PC-3 (cell line): ENCODE measurements around the gene PSORS1C1. TPM values are rescaled to one million over a fixed set of nuclear protein-coding genes. Genes with fewer than 3 reads are reported as not detected.

Experiments
- ATAC-seq: fragments of 200-7000 bp; cut with Tn5 transposase; 2 replicates; pipeline ENCODE4 v1.9.1; 2020; ENCODE audit warnings: mild to moderate bottlenecking, moderate library complexity
- BruUV-seq: library from RNA; stranded (reverse); fragments of 400-500 nt; replicated peaks from 2 replicates; lab custom pipeline; 2021; lab: Mats Ljungman, UMichigan
- CTCF ChIA-PET: fragments of 300-600 bp; sonication (Branson Sonifier 250); formaldehyde crosslinking; loops from one replicate; lab custom pipeline; 2022; ENCODE audit warnings: antibody characterized with exemption; lab: Charles Lee
- POLR2A ChIA-PET: fragments of 300-600 bp; sonication (Branson Sonifier 250); formaldehyde crosslinking; loops from one replicate; lab custom pipeline; 2022; ENCODE audit warnings: antibody characterized with exemption; ENCODE audit not compliant: unreplicated experiment; lab: Charles Lee
- DNase-seq: peaks from one replicate; pipeline ENCODE4 v3.0.0-alpha.2; 2015
- H2AFZ ChIP-seq: fragments of 300-600 bp; sonication (generic); 2 replicates; pipeline ENCODE4 v1.6.0; 2016; ENCODE audit warnings: antibody characterized with exemption, low read length
- H3F3A ChIP-seq: fragments of 300-600 bp; sonication (generic); one replicate; pipeline ENCODE4 v1.6.0; 2017; ENCODE audit warnings: antibody characterized with exemption, low read length, control low read depth, mild to moderate bottlenecking; ENCODE audit not compliant: unreplicated experiment
- H3K27ac ChIP-seq: fragments of 300-600 bp; sonication (generic); 2 replicates; pipeline ENCODE4 v1.5.1; 2016; ENCODE audit warnings: mild to moderate bottlenecking, low read length
- H3K27me3 ChIP-seq: fragments of 300-600 bp; sonication (generic); 2 replicates; pipeline ENCODE4 v1.6.1; 2016; ENCODE audit warnings: low read length, mixed read lengths
- H3K36me3 ChIP-seq: fragments of 300-600 bp; sonication (generic); 2 replicates; pipeline ENCODE4 v1.6.1; 2016; ENCODE audit warnings: low read depth, mixed run types, low read length, mixed read lengths
- H3K4me1 ChIP-seq: fragments of 300-600 bp; sonication (generic); 2 replicates; pipeline ENCODE4 v1.5.1; 2016; ENCODE audit warnings: low read length; ENCODE audit not compliant: insufficient read depth
- H3K4me2 ChIP-seq: fragments of 300-600 bp; sonication (generic); 2 replicates; pipeline ENCODE4 v1.6.0; 2016; ENCODE audit warnings: low read length
- H3K4me3 ChIP-seq: fragments of 300-600 bp; sonication (generic); 2 replicates; pipeline ENCODE4 v1.5.1; 2016; ENCODE audit warnings: mild to moderate bottlenecking, low read length, mixed read lengths
- H3K79me2 ChIP-seq: fragments of 300-600 bp; sonication (generic); 2 replicates; pipeline ENCODE4 v1.6.1; 2017; ENCODE audit warnings: low read length, mixed read lengths
- H3K9ac ChIP-seq: fragments of 300-600 bp; sonication (generic); 2 replicates; pipeline ENCODE4 v1.6.0; 2016; ENCODE audit warnings: mild to moderate bottlenecking, low read length
- H3K9me2 ChIP-seq: fragments of 300-600 bp; sonication (generic); replicated peaks from 2 replicates; pipeline ENCODE4 v1.6.1; 2016; ENCODE audit warnings: mixed run types, low read length, mixed read lengths
- H3K9me3 ChIP-seq: fragments of 300-600 bp; sonication (generic); 2 replicates; pipeline ENCODE4 v1.6.1; 2016; ENCODE audit warnings: low read length, mixed read lengths
- H4K20me1 ChIP-seq: fragments of 300-600 bp; sonication (generic); 2 replicates; pipeline ENCODE4 v1.6.1; 2016; ENCODE audit warnings: low read length, mixed read lengths
- CTCF ChIP-seq: fragments of 300-600 bp; sonication (generic); conservative IDR thresholded peaks from 2 replicates; pipeline ENCODE4 v1.5.1; 2017; ENCODE audit warnings: antibody characterized with exemption, low read depth, mild to moderate bottlenecking, low read length
- EZH2 ChIP-seq: fragments of 300-600 bp; sonication (generic); IDR thresholded peaks from one replicate; pipeline ENCODE4 v1.6.1; 2017; ENCODE audit warnings: antibody characterized with exemption, mild to moderate bottlenecking, low read length; ENCODE audit not compliant: unreplicated experiment
- EZH2phosphoT487 ChIP-seq: fragments of 300-600 bp; sonication (generic); IDR thresholded peaks from 2 replicates; pipeline ENCODE4 v1.6.1; 2018; ENCODE audit warnings: mild to moderate bottlenecking, antibody characterized with exemption, low read length, borderline replicate concordance
- intact Hi-C: fragments of 100-400 bp; cut with micrococcal nuclease; formaldehyde crosslinking; loops from 2 replicates; pipeline ENCODE4 v1.9.0; 2023
- total RNA-seq: library from RNA; depleted of rRNA; stranded (reverse); fragments of >200 nt; gene quantifications from 2 replicates; pipeline ENCODE4 v1.2.3, GENCODE V29; 2014

Gene PSORS1C1
- total RNA-seq, 1 experiment from 2014 or later, result 2.0 TPM

- BruUV-seq, result no TSS peak
- no peaks in the 10 kb centered on the region for H3K79me2 ChIP-seq
- no peaks in the 10 kb centered on the region for H4K20me1 ChIP-seq
- ATAC-seq (no peak), DNase-seq (no peak)
- no peak overlapping the region for H3K4me2 ChIP-seq
- no peaks in the 10 kb centered on the region for H3F3A ChIP-seq
- H2AFZ ChIP-seq, result no peak overlapping the region
- no peak overlapping the region for H3K9ac ChIP-seq
- no peaks in the 10 kb centered on the region for H3K27me3 ChIP-seq
- intact Hi-C loops, result no loop called here
- no peak overlapping the region for H3K27ac ChIP-seq
- no peaks in the 10 kb centered on the region for H3K9me3 ChIP-seq
- H3K9me2 ChIP-seq, result no peaks in the 10 kb centered on the region
- H3K36me3 ChIP-seq, result no peaks in the 10 kb centered on the region
- H3K4me1 ChIP-seq, result peaks cover 16% of the 10 kb centered on the region
- CTCF ChIA-PET, result no interaction called here
- POLR2A ChIA-PET, result no interaction called here
- TF ChIP-seq EZH2 (no peak), CTCF (no peak), EZH2phosphoT487 (no peak)
- H3K4me3 ChIP-seq, result no peak overlapping the region
These were observed 16.1 kb upstream of the PSORS1C1 start for GRCh38 chr6:31098449-31098938.

- H3K36me3 ChIP-seq, result no peaks in the 10 kb centered on the region
- ChIA-PET POLR2A (no interaction called here), CTCF (interaction anchor here (0.6 to 1.7 kb wide), 4 partner anchors 11 to 28 kb away, joined by 3 to 5 read pairs (median 4); partner anchors contain the start of gene PSORS1C1)
- no peak overlapping the region for H3K9ac ChIP-seq
- H3K27me3 ChIP-seq, result no peaks in the 10 kb centered on the region
- H3K4me2 ChIP-seq, result no peak overlapping the region
- no peaks in the 10 kb centered on the region for H3K79me2 ChIP-seq
- DNase-seq (no peak), ATAC-seq (no peak)
- no peak overlapping the region for H3K27ac ChIP-seq
- no TSS peak for BruUV-seq
- H3F3A ChIP-seq, result no peaks in the 10 kb centered on the region
- no peak overlapping the region for H2AFZ ChIP-seq
- H3K4me3 ChIP-seq, result no peak overlapping the region
- H3K4me1 ChIP-seq, result no peaks in the 10 kb centered on the region
- TF ChIP-seq EZH2phosphoT487, result no peak
- TF ChIP-seq EZH2, result no peak
- no peak for TF ChIP-seq CTCF
- H4K20me1 ChIP-seq, result no peaks in the 10 kb centered on the region
- H3K9me3 ChIP-seq, result no peaks in the 10 kb centered on the region
- no peaks in the 10 kb centered on the region for H3K9me2 ChIP-seq
- intact Hi-C loops, result no loop called here
These were observed 11.5 kb upstream of the PSORS1C1 start for GRCh38 chr6:31103136-31103535.

GRCh38 chr6:31107052-31107451 lies 7.5 kb upstream of the PSORS1C1 start:
- no peak for DNase-seq
- H3K9ac ChIP-seq, result no peak overlapping the region
- POLR2A ChIA-PET, result no interaction called here
- H3K27me3 ChIP-seq, result no peaks in the 10 kb centered on the region
- BruUV-seq, result no TSS peak
- H3K9me3 ChIP-seq, result no peaks in the 10 kb centered on the region
- no peak overlapping the region for H3K27ac ChIP-seq
- H3K4me3 ChIP-seq, result no peak overlapping the region
- H3K9me2 ChIP-seq, result no peaks in the 10 kb centered on the region
- H3F3A ChIP-seq, result no peaks in the 10 kb centered on the region
- H2AFZ ChIP-seq, result no peak overlapping the region
- no peaks in the 10 kb centered on the region for H4K20me1 ChIP-seq
- intact Hi-C loops, result no loop called here
- CTCF ChIA-PET, result no interaction called here
- no peak overlapping the region for H3K4me2 ChIP-seq
- no peak for ATAC-seq
- H3K4me1 ChIP-seq, result no peaks in the 10 kb centered on the region
- no peaks in the 10 kb centered on the region for H3K36me3 ChIP-seq
- TF ChIP-seq CTCF (no peak), EZH2phosphoT487 (no peak), EZH2 (no peak)
- H3K79me2 ChIP-seq, result no peaks in the 10 kb centered on the region
